ENCODE results near the gene KCNS3. TPM values are rescaled to one million over a fixed set of nuclear protein-coding genes. Genes with fewer than 3 reads are reported as not detected.

Gene KCNS3
- total and polyA plus RNA-seq, 8 donors = 7.6 to 150 (median 19.3) TPM

- intact Hi-C loops (cut with DNase I; ENCODE audit: low total_unique reads) = loop anchor here (5.0 to 10.0 kb wide), 3 partner anchors 301 to 521 kb away; no protein-coding TSS in a partner anchor
- TF ChIP-seq CTCF (IDR thresholded peaks at IDR 0.05) (no peak), POLR2A (IDR thresholded peaks at IDR 0.05) (no peak), EP300 (IDR thresholded peaks at IDR 0.05) (no peak), POLR2AphosphoS5 (IDR thresholded peaks at IDR 0.05) (no peak)
- 53 to 66% (median 62%) methylated on average over 4 of the region's 4 CpGs for WGBS, 5 donors
- H3K9me3 ChIP-seq = no peaks in the 10 kb centered on the region
- peaks cover 0 to 5% (median 4%) of the 10 kb centered on the region in 4 donors for H3K4me1 ChIP-seq
- peaks cover 0 to 11% (median 0%) of the 10 kb centered on the region in 3 donors for H3K27me3 ChIP-seq
- H3K4me3 ChIP-seq = no peak overlapping the region
- H3K36me3 ChIP-seq = no peaks in the 10 kb centered on the region
- no peak overlapping the region for H3K27ac ChIP-seq
- no peak for DNase-seq
Measured at GRCh38 chr2:17853799-17854198, 24.7 kb upstream of the KCNS3 start.

GRCh38 chr2:17857021-17857420 is 21.4 kb upstream of the KCNS3 start:
- H3K4me1 ChIP-seq = peaks cover 0 to 2% (median under 1%) of the 10 kb centered on the region in 4 donors
- H3K27me3 ChIP-seq = peaks cover 0 to 15% (median 0%) of the 10 kb centered on the region in 3 donors
- no peaks in the 10 kb centered on the region for H3K36me3 ChIP-seq
- intact Hi-C loops (cut with DNase I; ENCODE audit: low total_unique reads) = loop anchor here (10.0 kb wide), 2 partner anchors 298 to 518 kb away; no protein-coding TSS in a partner anchor
- no peak overlapping the region for H3K27ac ChIP-seq
- WGBS, 5 donors = 55 to 72% (median 67%) methylated on average over 3 of the region's 3 CpGs
- no peak overlapping the region for H3K4me3 ChIP-seq
- DNase-seq = no peak
- H3K9me3 ChIP-seq = no peaks in the 10 kb centered on the region
- TF ChIP-seq POLR2AphosphoS5 (IDR thresholded peaks at IDR 0.05) = no peak
- TF ChIP-seq EP300 (IDR thresholded peaks at IDR 0.05) = no peak
- no peak for TF ChIP-seq POLR2A (IDR thresholded peaks at IDR 0.05)
- no peak for TF ChIP-seq CTCF (IDR thresholded peaks at IDR 0.05)

DNA sequence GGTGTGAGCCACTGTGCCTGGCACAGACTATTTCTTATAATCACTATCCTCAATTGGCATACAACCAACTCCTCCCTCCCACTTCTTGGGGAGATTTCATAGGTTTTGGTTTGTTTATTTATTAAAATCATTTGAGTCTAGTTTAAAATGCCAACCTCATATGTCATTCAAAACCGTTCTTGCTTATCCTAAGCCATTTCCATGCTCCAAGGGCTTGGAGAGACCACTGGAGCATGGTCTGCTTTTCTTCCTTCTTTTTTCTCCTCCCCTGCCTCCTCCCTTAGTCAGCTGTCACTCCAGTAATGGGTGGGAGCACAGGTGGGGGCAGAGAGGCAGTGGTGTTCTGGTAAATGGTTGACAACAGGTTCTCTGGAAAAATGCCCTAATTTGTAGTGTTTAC is 20.4 kb upstream of the KCNS3 start:
- no peak for TF ChIP-seq POLR2AphosphoS5 (IDR thresholded peaks at IDR 0.05)
- TF ChIP-seq EP300 (IDR thresholded peaks at IDR 0.05) = no peak
- TF ChIP-seq POLR2A (IDR thresholded peaks at IDR 0.05) = no peak
- no peak for TF ChIP-seq CTCF (IDR thresholded peaks at IDR 0.05)
- Histone ChIP-seq H3K9me3 (no peaks in the 10 kb centered on the region), H3K4me3 (no peak overlapping the region), H3K27ac (no peak overlapping the region), H3K4me1 (no peaks in the 10 kb centered on the region), H3K27me3 (peaks cover 0 to 9% (median 0%) of the 10 kb centered on the region in 3 donors), H3K36me3 (no peaks in the 10 kb centered on the region)
- DNase-seq = no peak
- WGBS, 5 donors = 50 to 83% (median 62%) methylated on average over 1 of the region's 1 CpG
- intact Hi-C loops (cut with DNase I; ENCODE audit: low total_unique reads) = loop anchor here (10.0 kb wide), 2 partner anchors 297 to 517 kb away; no protein-coding TSS in a partner anchor

GRCh38 chr2:17863539-17863938 is 14.9 kb upstream of the KCNS3 start:
- H3K27ac ChIP-seq = peak overlapping the region in 2 of 5 donors; percentile 27 to 31
- no peaks in the 10 kb centered on the region for H3K36me3 ChIP-seq
- peaks cover 0 to 4% (median 0%) of the 10 kb centered on the region in 3 donors for H3K27me3 ChIP-seq
- DNase-seq = no peak
- no peak overlapping the region for H3K4me3 ChIP-seq
- H3K4me1 ChIP-seq = peaks cover 0 to 15% (median 0%) of the 10 kb centered on the region in 4 donors
- H3K9me3 ChIP-seq = no peaks in the 10 kb centered on the region
- intact Hi-C loops (cut with DNase I; ENCODE audit: low total_unique reads) = no loop called here
- WGBS, 5 donors = 40 to 66% (median 45%) methylated on average over 4 of the region's 4 CpGs
- TF ChIP-seq POLR2AphosphoS5 (IDR thresholded peaks at IDR 0.05) = no peak
- no peak for TF ChIP-seq POLR2A (IDR thresholded peaks at IDR 0.05)
- TF ChIP-seq EP300 (IDR thresholded peaks at IDR 0.05) = no peak
- no peak for TF ChIP-seq CTCF (IDR thresholded peaks at IDR 0.05)
